SK-N-SH (cell line): ENCODE results near the gene TXNRD1. TPM values are rescaled to one million over a fixed set of nuclear protein-coding genes. Genes with fewer than 3 reads are reported as not detected.

Experiments
- CTCF ChIA-PET: fragments of 300-600, 350-600 bp; formaldehyde crosslinking; extraction: SDS; loops from one replicate; lab custom pipeline; 2021; lab: Yijun Ruan, JAX
- POLR2A ChIA-PET: fragments of 350-600 bp; sonication (Branson Sonifier 250); formaldehyde crosslinking; extraction: SDS; loops from one replicate; lab custom pipeline; 2020; ENCODE audit warnings: antibody characterized with exemption, inconsistent platforms; lab: Yijun Ruan, JAX
- DNase-seq: peaks from one replicate; pipeline ENCODE4 v3.0.0; 2012
- H2AFZ ChIP-seq: fragments of 200-600 bp; sonication (generic); 2 replicates; pipeline ENCODE4 v1.8.1; 2016; ENCODE audit warnings: antibody characterized with exemption, mild to moderate bottlenecking, low read depth
- H3F3A ChIP-seq: fragments of 200-600 bp; sonication (generic); replicated peaks from 2 replicates; pipeline ENCODE3; 2016; ENCODE audit warnings: antibody characterized with exemption, mild to moderate bottlenecking; ENCODE audit not compliant: insufficient read depth
- H3K27ac ChIP-seq, 2 experiments: fragments of 200-500 bp in 1 of 2; fragments of 200-600 bp in 1 of 2; sonication (Bioruptor generic) in 1 of 2; sonication (generic), shearing (Covaris generic) in 1 of 2; 2 replicates each; pipeline versions ENCODE4 v1.5.1 to v1.6.1; 2014 to 2016; ENCODE audit warnings: low read depth in 2 of 2, inconsistent platforms in 1 of 2, low read length in 1 of 2, mild to moderate bottlenecking in 1 of 2, mixed read lengths in 1 of 2
- H3K27me3 ChIP-seq: fragments of 200-600 bp; sonication (generic), shearing (Covaris generic); 2 replicates; pipeline ENCODE4 v1.6.1; 2016; ENCODE audit warnings: mixed run types; ENCODE audit not compliant: insufficient read depth
- H3K36me3 ChIP-seq, 2 experiments: fragments of 200-500 bp in 1 of 2; fragments of 200-600 bp in 1 of 2; sonication (Bioruptor generic) in 1 of 2; sonication (generic) in 1 of 2; replicated peaks in 1 of 2; 2 replicates each; pipeline versions ENCODE3 to v1.5.1; 2014 to 2016; ENCODE audit warnings: low read length in 1 of 2, mild to moderate bottlenecking in 1 of 2; ENCODE audit not compliant: insufficient read depth in 2 of 2, control insufficient read depth in 1 of 2
- H3K4me1 ChIP-seq, 2 experiments: fragments of 200-500 bp in 1 of 2; fragments of 200-600 bp in 1 of 2; sonication (Bioruptor generic) in 1 of 2; sonication (generic), shearing (Covaris generic) in 1 of 2; 2 replicates each; pipeline versions ENCODE4 v1.5.1 to v1.6.1; 2014 to 2016; ENCODE audit warnings: low read depth in 1 of 2, low read length in 1 of 2, mixed run types in 1 of 2; ENCODE audit not compliant: insufficient read depth in 2 of 2, control insufficient read depth in 1 of 2
- H3K4me2 ChIP-seq: fragments of 200-600 bp; sonication (generic), shearing (Covaris generic); 2 replicates; pipeline ENCODE4 v1.6.1; 2017; ENCODE audit warnings: mixed run types
- H3K4me3 ChIP-seq, 2 experiments: fragments of 200-500 bp in 1 of 2; fragments of 200-600 bp in 1 of 2; sonication (Bioruptor generic) in 1 of 2; sonication (generic), shearing (Covaris generic) in 1 of 2; 2 replicates each; pipeline versions ENCODE4 v1.5.1 to v1.8.1; 2014 to 2016; ENCODE audit warnings: low read depth in 2 of 2, inconsistent platforms in 1 of 2, low read length in 1 of 2, mild to moderate bottlenecking in 1 of 2, mixed read lengths in 1 of 2, moderate library complexity in 1 of 2
- H3K79me2 ChIP-seq: fragments of 200-600 bp; sonication (generic); 2 replicates; pipeline ENCODE4 v1.8.1; 2017; ENCODE audit warnings: mild to moderate bottlenecking; ENCODE audit not compliant: insufficient read depth
- H3K9ac ChIP-seq: fragments of 200-600 bp; sonication (generic); 2 replicates; pipeline ENCODE4 v1.6.1; 2017; ENCODE audit warnings: mixed run types
- H3K9me2 ChIP-seq: fragments of 200-600 bp; sonication (generic); 2 replicates; pipeline ENCODE4 v1.6.1; 2017; ENCODE audit warnings: mixed run types
- H3K9me3 ChIP-seq: fragments of 200-600 bp; sonication (generic); 2 replicates; pipeline ENCODE4 v1.6.1; 2017; ENCODE audit warnings: mixed run types, mild to moderate bottlenecking, moderate library complexity
- H4K20me1 ChIP-seq: fragments of 200-600 bp; sonication (generic); 2 replicates; pipeline ENCODE4 v1.6.1; 2017; ENCODE audit warnings: mild to moderate bottlenecking, mixed run types; ENCODE audit not compliant: insufficient read depth
- CHD2 ChIP-seq: fragments of 150-350 bp; IDR thresholded peaks from 2 replicates; pipeline ENCODE4 v1.6.1; 2018; ENCODE audit warnings: low read length; ENCODE audit not compliant: partially characterized antibody
- ELF1 ChIP-seq: IDR thresholded peaks from 2 replicates; pipeline ENCODE4 v1.4.0; 2012
- EP300 ChIP-seq, 2 experiments: IDR thresholded peaks; 2 replicates each; pipeline versions ENCODE4 v1.4.0 to v1.6.1; 2012; ENCODE audit warnings: borderline replicate concordance in 1 of 2, low read depth in 1 of 2, low read length in 1 of 2
- FOXJ3 ChIP-seq: sonication (generic); formaldehyde crosslinking; IDR thresholded peaks from 2 replicates; pipeline ENCODE4 v1.5.1; 2020; ENCODE audit warnings: mild to moderate bottlenecking, missing genetic modification reagents
- FOXM1 ChIP-seq: IDR thresholded peaks from 2 replicates; pipeline ENCODE4 v1.4.0; 2012; ENCODE audit warnings: low read depth, mild to moderate bottlenecking
- RAD21 ChIP-seq: IDR thresholded peaks from 2 replicates; pipeline ENCODE4 v1.6.1; 2012; ENCODE audit warnings: mild to moderate bottlenecking, low read length
- RCOR1 ChIP-seq: fragments of 150-350 bp; IDR thresholded peaks from 2 replicates; pipeline ENCODE4 v1.6.1; 2017; ENCODE audit warnings: antibody characterized with exemption, low read length
- RFX5 ChIP-seq: IDR thresholded peaks from 2 replicates; pipeline ENCODE4 v1.6.1; 2012; ENCODE audit warnings: mild to moderate bottlenecking, improper control_type of control experiment, low read length
- SMC3 ChIP-seq: IDR thresholded peaks from 2 replicates; pipeline ENCODE4 v1.6.1; 2012; ENCODE audit warnings: low read depth, low read length, improper control_type of control experiment
- TCF12 ChIP-seq: IDR thresholded peaks from 2 replicates; pipeline ENCODE4 v1.4.0; 2012
- TEAD4 ChIP-seq: IDR thresholded peaks from 2 replicates; pipeline ENCODE4 v1.4.0; 2012; ENCODE audit warnings: mild to moderate bottlenecking, borderline replicate concordance; ENCODE audit not compliant: insufficient read depth
- ZBTB33 ChIP-seq: IDR thresholded peaks from 2 replicates; pipeline ENCODE4 v1.4.0; 2012; ENCODE audit warnings: low read depth, borderline replicate concordance
- WGBS: methylation state at CpG from one replicate; pipeline ENCODE4 v1.1.6; 2017; ENCODE audit warnings: low lambda C conversion rate; 5-methylcytosine and 5-hydroxymethylcytosine counted together
- polyA plus RNA-seq, 3 experiments: library from polyadenylated mRNA; depleted of rRNA; stranded (reverse); fragments of >200 nt; gene quantifications; 2 replicates each; pipeline ENCODE4 v1.2.3, GENCODE V29; 2012

The TXNRD1 gene
- polyA plus RNA-seq, 1 of the 3 experiments (the other 2 are of a cell fraction) = 143 TPM

DNA sequence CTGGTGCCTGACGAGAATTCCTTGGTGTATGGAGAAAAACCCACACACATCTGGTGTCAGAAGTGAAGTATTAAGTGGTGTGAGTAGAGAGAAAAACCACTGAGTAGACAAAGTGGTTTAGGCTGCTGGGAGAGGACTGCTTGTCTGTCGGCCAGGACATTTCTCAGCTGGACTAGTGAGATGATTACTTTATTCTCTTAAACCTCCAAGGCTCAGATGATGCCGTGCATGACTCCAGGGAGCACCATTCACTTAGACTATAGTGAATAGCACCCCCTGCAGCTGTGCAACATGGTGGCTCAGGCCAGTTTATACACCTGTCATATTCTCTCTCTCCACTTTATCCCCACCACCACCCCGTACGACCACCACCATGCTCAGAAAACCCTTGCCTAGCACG lies 49.1 kb upstream of the TXNRD1 start:
- no peak for DNase-seq

DNA sequence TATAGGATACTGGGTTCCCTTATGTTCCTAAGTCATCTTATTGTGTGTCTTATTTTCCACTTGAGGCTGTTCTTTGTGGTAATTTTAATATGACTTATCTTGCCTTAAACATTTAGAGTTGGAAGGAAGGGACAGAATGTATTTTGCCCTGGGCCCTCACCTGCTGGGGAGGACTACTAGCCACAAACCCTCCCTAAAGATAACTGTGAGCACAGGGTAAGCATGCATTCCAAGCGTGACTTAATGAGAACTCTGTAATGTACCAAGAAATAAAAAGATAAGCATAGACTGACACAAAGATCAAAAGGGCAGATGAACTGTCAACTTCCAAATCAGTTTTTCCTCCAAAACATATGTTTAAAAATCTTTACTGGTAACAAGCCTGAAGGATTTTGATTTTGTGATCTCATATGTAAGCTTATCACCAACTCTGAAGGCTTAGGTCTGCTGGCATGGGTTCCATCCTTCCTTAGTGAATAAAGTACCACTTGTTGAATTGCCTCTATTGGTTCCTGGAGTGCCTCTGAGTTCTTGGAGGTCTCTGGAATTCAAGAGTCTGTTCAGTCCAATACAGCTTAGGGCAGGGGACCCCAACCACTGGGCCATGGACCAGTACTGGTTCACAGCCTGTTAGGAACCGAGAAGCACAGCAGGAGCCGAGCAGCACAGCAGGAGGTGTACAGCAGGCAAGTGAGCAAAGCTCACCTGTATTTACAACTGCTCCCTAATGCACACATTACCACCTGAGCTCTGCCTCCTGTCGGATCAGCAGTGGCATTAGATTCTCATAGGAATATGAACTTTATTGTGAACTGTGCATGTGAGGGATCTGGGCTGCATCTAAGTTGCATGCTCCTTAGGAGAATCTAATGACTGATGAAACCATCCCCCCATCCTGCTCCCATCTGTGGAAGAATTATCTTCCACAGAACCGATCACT lies 47.8 kb upstream of the TXNRD1 start:
- Histone ChIP-seq H3K27me3 (no peaks in the 10 kb centered on the region), H3K36me3 (no peaks in the 10 kb centered on the region), H2AFZ (no peak overlapping the region), H3K4me3 (no peak overlapping the region), H3F3A (no peaks in the 10 kb centered on the region), H3K4me1 (no peaks in the 10 kb centered on the region; a peak in 1 of 4 replicates), H3K9me3 (no peaks in the 10 kb centered on the region), H3K27ac (no peak overlapping the region), H3K9ac (no peak overlapping the region), H3K9me2 (no peaks in the 10 kb centered on the region), H3K4me2 (no peak overlapping the region), H3K79me2 (no peaks in the 10 kb centered on the region), H4K20me1 (no peaks in the 10 kb centered on the region)
- DNase-seq = no peak
- 82% methylated on average over 5 of the region's 5 CpGs for WGBS
- ChIA-PET POLR2A (no interaction called here), CTCF (interaction anchor here (1.0 to 1.1 kb wide), 2 partner anchors 8 to 10 kb away, joined by 3 to 4 read pairs; no protein-coding TSS in a partner anchor)
- no peak for TF ChIP-seq TCF12

More for the DNA sequence above, 49.1 kb upstream of the TXNRD1 start:
- Histone ChIP-seq H3K9ac (no peak overlapping the region), H3K4me1 (no peaks in the 10 kb centered on the region), H3K9me3 (no peaks in the 10 kb centered on the region), H2AFZ (no peak overlapping the region)
- POLR2A ChIA-PET = no interaction called here
- no peak for TF ChIP-seq RCOR1
- TF ChIP-seq SMC3 = no peak
- no peak for TF ChIP-seq TEAD4
- no peak for TF ChIP-seq TCF12
- TF ChIP-seq CHD2 = no peak
- no peak for TF ChIP-seq ZBTB33
- TF ChIP-seq RFX5 = no peak
- TF ChIP-seq FOXJ3 (CRISPR knock-in tag) = no peak
- no peak for TF ChIP-seq EP300 (IDR thresholded peaks at IDR 0.05; ENCODE audit: borderline replicate concordance in 1 of 2, low read depth in 1 of 2, low read length in 1 of 2)
- no peak for TF ChIP-seq FOXM1
- TF ChIP-seq RAD21 = no peak
- TF ChIP-seq ELF1 = no peak
- TF ChIP-seq, all 33 proteins: peak for 0
- no peaks in the 10 kb centered on the region for H3K36me3 ChIP-seq
- no peaks in the 10 kb centered on the region for H3K9me2 ChIP-seq
- no peak overlapping the region for H3K27ac ChIP-seq
- H3K79me2 ChIP-seq = no peaks in the 10 kb centered on the region
- no peaks in the 10 kb centered on the region for H3F3A ChIP-seq
- 83% methylated on average over 6 of the region's 6 CpGs for WGBS
- H3K4me2 ChIP-seq = no peak overlapping the region
- no peak overlapping the region for H3K4me3 ChIP-seq
- H3K27me3 ChIP-seq = no peaks in the 10 kb centered on the region
- H4K20me1 ChIP-seq = no peaks in the 10 kb centered on the region
- CTCF ChIA-PET = interaction anchor here (1.1 to 1.5 kb wide), 2 partner anchors 11 to 886 kb away, joined by 3 to 4 read pairs; no protein-coding TSS in a partner anchor
